Measurements from ENCODE around the gene CUX1.
"Not testable (repeated sequence)": the region's sequence is repeated elsewhere in the genome, so short reads cannot be mapped to it uniquely, and the experiment has no call there.

Gene CUX1

DNA sequence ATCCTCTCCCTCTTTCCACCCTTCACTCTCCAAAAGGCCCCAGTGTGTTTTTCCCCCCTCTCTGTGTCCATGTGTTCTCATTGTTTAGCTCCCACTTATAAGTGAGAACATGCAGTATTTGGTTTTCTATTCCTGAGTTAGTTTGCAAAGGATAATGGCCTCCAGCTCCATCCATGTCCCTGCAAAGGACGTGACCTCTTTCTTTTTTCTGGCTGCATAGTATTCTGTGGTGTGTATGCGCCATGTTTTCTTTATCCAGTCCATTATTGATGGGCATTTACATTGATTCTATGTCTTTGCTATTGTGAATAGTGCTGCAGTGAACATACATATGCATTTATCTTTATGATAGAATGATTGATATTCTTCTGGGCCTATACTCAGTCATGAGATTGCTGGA is 31.9 kb downstream of the CUX1 start:
- DNase-seq (ENCODE audit: low read depth in 3 of 3, low spot score in 1 of 3) = not testable (repeated sequence)

DNA sequence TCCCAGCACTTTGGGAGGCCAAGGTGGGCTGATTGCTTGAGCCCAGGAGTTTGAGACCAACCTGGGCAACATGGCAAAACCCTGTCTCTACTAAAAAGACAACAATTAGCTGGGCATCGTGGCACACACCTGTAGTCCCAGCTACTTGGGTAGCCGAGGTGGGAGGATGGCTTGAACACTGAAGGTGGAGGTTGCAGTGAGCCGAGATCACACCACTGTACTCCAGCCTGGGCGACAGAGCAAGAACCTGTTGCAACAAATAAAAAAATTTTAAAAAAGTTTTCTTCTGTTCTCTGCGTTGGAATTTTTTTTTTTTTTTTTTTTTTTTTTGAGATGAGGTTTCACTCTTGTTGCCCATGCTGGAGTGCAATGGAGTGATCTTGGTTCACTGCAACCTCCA is 34.9 kb downstream of the CUX1 start:
- not testable (repeated sequence) for DNase-seq (ENCODE audit: low read depth in 3 of 3, low spot score in 1 of 3)

DNA sequence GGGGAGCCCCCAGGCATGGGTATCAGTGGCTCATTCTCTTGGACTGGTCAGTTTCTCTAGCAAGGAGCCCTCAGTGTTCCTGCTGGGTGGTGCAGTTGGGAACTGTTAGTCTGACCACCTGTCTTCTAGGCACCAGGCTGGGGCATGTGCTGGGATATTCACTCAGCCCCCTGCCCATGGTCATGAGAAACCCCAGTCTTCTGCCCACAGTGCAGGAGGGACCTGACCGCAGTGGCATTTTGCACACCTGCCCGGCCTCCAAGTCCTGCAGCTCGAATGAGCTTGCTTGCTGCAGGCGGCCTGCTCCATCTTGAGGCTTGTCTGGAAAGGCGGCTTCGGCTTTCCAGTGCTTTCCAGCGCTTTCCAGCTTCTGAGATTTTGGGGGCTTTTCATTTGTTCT is 36.3 kb downstream of the CUX1 start:
- DNase-seq (ENCODE audit: low read depth in 3 of 3, low spot score in 1 of 3) = no peak

DNA sequence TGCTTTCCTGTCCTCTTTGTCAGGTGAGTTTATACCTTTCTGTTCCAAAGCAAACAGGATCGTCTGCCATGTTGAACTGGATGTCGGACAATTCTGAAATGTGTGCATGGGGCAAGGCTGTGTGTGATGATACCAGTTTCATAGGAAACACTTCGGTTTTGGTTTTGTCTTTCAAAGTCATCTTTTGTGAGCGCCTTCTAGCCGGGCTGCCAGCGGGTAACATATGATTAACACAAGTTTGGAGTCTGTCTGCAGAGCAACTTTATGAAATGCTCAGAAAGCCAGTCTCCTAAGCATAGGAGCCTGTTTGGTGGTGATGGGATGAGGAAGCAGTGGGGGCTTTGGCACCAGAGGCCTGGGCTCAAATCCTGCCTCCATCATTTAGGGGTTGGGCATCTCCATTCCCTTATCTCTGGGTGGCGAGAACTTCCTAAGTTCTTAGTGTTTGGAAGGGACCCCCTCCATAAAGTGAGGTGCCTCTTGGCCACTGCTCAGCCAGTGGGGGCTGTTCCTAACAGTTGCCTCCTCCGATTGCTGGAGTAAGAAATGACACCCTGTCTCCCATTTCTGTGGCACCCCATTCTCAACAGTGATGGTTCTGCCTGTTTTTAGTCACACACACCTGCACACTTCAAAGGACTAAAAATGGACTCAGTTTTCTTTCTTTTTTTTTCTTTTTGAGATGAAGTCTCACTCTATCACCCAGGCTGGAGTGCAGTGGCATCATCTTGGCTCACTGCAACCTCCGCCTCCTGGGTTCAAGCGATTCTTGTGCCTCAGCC is 36.8 kb downstream of the CUX1 start:
- no peak for DNase-seq (ENCODE audit: low read depth in 3 of 3, low spot score in 1 of 3)

DNA sequence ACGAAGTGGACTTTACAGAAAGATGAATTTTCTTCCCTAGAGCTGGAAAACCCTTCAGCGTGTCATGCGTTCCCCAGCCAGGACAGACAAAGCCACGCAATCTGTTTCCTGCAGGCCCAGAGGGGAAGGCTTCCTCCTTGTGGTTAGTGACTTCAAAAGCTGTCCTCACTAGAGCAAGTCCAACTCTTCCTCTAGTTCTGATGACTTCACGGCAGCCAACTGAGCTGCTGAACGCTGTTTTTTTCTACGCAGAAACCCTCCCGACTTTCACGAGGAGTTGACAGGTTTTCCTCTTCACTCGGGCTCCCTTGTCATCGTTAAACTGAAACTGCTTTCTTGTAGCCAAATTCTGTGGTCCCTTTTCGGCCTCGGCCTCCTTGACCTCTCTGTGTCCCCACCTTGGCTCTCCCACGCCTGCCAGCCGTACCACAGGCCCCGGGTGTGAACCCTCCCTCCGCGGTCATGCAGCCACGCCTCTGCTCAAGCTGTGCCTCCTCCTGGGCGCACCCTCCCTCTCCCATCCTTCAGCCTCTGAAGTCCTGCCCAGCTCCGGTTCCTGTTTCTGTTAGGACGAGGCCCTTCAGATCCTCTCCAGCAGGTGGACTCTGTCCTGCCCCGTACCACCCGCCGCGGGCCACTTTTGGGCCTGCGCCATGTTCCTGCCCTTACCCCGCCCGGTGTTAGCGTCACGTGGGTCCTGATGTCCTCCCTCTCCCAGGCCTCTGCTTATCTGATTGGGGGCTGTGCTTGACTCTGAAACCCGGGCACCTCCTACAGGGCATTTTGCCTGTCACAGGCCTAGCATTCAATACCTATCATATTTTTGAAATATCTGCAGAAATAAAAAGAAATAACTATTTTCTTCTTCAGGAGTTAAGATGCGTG is 39.3 kb downstream of the CUX1 start:
- peak; percentile 31 to 42 (median 40) for DNase-seq (ENCODE audit: low read depth in 3 of 3, low spot score in 1 of 3)

DNA sequence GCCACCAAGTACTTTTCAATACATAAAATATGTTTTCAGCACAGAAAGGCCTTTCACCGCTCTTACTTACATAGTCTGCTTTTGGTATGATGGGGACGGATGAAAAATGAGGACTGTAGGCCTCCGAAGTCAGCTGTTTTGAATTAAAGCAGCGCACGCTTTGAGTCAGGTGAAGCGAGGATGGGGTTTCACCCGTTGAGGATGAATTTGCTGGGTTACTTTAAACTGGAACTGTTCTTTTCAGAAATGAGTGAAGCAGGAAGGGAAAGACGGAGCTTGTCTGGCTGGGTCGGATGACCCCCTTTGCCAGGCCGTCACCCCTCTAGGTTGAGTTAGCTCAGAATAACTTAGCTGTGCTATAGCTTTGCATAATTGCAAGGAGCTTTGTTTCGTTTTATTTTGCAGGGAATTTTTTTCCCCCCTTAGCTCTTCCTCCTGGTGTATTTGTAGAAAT is 40.0 kb downstream of the CUX1 start:
- DNase-seq (ENCODE audit: low read depth in 3 of 3, low spot score in 1 of 3) = no peak

DNA sequence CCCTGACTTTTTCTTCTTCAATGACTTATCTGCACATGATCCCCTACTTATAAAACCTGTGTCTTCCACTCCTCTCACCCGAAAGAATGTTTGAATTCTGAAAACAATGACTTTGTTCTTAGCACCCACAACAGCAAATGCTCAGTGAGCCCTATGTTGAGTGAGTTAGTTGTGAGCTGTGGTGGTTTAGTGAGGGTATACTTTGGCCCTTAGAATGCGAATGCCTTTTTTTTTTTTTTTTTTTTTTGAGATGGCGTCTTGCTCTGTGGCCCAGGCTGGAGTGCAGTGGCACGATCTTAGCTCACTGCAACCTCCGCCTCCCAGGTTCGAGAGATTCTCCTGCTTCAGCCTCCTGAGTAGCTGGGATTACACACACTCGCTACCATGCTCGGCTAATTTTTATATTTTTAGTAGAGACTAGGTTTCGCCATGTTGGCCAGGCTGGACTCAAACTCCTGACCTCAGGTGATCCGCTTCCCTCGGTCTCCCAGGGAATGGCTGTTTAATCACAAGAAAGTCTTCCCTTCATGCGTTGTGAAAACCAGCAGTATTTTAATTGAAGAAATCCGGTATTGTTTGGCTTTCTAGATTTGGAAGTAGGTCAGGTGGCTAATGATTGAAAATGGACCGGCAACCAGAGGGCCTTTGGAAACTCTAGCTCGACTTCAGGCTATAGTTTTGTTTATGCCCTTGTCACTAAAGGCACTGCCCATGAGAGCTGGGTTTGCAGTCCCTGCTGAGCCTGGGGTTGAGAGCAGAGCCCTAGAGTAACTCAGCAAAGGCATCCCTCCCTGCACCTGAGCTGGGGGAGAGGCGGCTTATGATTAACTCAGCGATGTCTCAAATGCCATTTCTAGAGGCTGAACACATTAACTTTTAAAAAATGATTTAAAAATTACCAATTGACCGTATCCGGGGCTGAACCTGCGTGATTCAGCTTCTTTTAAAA is 41.3 kb downstream of the CUX1 start:
- no peak for DNase-seq (ENCODE audit: low read depth in 3 of 3, low spot score in 1 of 3)

DNA sequence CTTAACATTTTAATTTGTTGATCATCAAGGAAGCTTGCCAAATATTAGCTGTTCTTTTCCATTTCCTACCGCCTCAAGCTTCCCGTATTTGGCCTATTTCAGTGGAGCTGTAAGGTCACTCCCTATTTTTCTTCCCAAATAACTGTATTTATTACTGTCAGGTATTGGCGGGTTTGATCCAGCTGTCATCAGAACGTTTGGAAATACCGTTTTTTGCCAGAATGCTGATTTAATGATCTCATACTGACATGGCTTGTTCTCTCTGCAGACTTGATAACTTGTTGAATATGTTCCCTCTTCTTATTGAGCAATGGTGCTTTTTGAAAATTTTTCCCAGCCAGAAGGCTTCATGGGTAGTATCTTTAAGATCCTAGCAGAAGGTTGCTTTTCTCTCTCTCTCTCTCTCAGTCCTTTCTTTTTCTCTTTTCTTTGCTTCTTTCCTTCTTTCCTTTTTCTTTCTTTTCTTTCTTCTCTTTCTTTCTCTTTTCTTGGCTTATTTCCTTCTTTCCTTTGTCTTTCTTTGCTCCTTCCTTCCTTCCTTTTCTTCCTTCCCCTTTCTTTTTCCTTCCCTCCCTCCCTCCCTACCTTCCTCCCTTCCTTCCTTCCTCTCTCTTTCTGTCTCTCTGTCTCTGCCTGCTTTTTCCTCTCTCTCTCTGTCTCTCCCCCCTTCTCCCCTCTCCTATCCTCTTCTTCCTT is 42.1 kb downstream of the CUX1 start:
- DNase-seq (ENCODE audit: low read depth in 3 of 3, low spot score in 1 of 3) = no peak

DNA sequence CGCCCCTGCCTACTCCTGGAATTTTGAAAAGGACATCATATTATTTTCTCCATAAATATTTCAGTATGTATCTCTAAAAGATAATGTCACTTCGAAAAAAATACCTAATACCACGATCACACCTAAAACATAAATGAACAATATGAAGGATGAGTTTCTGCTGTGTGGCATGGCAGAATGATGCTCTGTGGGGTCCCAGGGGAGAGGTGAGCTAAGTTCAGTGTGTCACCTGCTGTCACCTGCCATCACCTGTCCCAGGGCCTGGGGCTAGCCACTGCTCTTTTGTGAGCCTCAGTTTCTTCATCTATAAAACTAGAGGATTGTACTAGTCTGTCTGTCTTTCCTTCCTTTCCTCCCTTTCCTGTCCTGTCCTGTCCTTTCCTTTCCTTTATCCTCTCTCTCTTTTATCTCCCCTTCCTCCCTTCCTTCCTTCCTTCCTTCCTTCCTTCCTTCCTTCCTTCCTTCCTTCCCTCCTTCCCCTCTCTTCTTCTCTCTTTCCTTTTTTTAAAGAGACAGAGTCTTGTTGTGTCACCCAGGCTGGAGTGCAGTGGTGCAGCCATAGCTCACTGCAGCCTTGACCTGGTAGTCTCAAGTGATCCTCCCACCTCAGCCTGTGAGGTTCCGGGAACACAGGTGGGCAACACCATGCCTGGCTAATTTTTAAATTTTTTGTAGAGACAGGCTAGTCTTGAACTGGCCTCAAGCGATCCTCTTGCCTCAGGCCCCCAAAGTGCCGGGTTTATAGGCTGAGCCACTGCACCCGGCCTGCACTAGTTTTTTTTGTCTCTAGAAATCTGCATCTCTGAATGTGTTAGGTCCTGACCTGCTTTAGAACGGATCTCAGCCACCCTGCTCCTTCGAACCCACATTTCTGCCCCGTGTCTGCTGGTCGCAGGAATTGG is 43.1 kb downstream of the CUX1 start:
- DNase-seq (ENCODE audit: low read depth in 3 of 3, low spot score in 1 of 3) = no peak

DNA sequence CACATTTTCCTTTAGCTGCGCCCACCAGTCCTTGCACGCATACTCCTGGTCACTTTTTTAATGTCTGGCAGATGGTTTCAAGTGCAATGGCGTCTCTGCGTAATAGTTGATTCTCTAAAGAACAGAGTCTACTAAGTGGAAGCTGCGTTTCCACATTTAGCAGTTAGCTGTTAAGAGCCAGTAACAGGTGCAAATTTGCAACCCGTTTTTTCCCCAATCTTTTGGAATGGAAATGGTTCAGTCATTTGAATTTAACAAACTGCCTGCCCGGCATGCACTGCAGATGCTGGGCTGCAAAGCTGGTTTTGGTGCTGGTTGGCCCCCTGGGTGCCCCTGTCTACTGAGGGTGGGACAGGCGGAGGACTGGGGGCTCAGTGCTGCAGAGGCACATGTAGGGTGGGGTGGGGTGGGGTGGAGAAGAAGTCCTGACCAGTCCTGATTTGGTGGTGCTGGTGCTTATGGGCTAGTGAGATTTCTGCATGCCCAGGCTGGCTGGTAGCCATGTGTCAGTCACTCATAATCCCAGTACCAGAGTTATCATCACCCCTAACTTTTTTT is 43.9 kb downstream of the CUX1 start:
- DNase-seq (ENCODE audit: low read depth in 3 of 3, low spot score in 1 of 3) = no peak

DNA sequence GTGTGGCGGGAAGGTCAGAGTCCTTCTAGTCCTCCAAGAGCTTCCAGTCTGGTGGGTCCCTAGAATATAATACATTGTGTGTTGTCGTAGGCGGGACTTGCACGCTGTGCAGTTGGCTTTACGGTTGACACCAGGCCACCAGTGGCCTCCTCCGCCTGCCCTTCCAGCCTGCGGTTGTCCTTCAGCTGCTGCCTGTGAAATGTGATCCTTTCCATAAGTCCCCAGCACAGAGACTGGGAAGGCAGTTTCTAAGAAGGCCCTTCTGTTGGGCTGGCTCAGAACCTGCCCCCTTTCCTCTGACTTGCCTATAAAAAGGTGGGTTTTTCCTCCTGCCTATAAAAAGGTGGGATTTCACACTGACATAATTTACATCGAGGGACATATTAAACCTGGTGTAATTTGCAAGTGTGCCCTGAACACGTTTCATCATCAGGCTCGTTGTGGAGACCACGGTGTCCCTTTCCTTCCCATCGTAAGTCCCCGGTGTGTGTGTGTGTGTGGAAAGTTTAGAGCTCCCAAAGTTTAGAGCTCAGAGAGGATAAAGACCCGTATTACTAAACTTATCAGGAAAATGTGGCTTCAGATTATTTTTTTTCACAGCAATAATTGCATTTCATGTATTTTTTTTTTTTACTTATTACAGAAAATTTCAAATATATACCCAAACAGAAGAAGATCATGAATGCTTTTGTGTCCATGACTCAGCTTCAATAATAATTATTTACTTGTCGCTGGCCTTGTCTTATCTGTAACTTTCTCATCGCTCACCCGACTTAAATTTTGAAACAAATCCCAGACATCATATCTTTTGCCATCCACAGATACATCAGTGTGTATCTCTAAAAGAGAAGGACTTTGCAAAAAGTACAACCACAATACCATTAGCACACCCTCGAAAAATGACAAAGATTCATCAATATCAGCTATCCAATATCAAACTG is 45.1 kb downstream of the CUX1 start:
- DNase-seq (ENCODE audit: low read depth in 3 of 3, low spot score in 1 of 3) = no peak

DNA sequence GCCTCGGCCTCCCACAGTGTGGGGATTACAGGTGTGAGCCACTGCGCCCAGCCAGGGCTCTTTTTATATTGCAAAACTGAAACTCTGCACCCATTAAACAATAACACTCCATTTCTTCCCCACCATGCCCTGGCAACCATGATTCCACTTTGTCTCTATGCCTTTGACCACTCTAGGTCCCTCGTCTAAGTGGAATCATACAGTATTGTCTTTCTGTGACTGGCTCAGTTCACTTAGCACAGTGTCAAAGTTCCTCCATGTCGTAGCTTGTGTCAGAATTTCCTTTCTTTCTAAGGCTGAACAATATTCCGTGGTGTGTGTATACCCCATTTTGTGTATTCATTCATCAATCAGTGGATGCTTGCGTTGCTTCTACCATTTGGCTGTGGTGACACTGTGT is 46.2 kb downstream of the CUX1 start:
- no peak for DNase-seq (ENCODE audit: low read depth in 3 of 3, low spot score in 1 of 3)

DNA sequence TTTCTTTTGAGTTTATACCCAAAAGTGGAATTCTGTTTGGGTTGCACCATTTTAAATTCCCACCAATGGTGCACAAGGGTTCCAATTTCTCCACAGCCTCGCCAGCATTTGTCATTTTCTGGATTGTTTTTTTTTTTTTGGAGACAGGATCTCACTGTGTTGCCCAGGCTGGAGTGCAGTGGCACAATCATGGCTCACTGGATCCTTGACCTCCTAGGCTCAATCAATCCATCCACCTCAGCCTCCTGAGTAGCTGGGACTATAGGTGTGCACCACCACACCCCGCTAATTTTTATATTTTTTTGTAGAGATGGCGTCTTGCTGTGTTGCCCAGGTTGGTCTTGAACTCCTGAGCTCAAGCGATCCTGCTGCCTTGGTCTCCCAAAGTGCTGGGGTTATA is 46.6 kb downstream of the CUX1 start:
- DNase-seq (ENCODE audit: low read depth in 3 of 3, low spot score in 1 of 3) = no peak

DNA sequence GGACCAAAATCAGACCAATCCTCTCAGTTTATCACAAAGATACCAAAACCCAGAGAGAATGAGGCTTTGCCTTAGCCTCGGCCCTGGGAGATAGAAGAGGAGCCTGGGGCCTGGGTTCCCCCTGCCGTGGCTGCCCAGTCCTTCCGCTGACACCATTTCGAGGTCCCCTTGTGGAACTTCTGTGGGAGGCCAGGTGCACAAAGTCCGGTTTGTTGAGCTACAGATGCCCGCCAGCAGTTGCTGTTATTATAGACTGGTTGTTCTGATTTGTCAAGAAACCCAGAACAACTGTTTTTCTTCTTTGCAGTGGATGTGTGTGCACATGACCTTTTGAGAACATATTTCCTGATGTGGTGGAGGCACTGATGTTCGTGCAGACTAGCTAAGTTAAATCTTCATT is 47.6 kb downstream of the CUX1 start:
- no peak for DNase-seq (ENCODE audit: low read depth in 3 of 3, low spot score in 1 of 3)

DNA sequence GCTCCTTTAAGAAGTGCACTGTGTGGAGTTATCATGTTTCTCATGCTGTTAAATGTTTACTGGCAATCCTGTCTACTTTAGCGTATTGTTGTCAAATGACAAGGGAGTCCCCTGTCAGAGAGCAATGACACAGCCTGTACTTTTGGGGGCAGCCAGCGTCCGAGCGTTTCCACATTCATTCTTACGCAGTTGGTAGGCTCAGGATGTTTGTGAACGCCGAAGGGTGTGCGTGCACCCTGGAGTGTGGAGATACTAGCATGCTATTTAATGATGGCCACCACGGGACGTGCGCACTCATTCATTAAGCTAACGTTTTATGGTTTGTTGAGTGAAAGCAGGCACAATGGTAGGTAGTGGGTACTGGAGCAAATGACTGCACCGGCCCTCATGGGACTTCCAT is 48.0 kb downstream of the CUX1 start:
- no peak for DNase-seq (ENCODE audit: low read depth in 3 of 3, low spot score in 1 of 3)

DNA sequence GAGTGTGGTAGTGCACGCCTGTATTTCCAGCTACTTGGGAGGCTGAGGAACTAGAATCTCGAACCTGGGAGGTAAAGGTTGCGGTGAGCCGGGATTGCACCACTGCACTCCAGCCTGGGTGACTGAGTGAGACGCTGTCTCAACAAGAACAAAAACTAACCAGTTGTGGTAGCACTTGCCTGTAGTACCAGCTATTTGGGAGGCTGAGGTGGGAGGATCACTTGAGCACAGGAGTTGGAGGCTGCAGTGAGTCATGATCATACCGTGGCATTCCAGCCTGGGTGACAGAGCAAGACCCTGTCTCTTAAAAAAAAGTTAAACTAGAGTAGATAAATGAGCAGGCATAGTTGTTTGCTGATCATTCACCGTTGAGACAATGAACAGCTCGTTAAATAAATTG is 48.9 kb downstream of the CUX1 start:
- no peak for DNase-seq (ENCODE audit: low read depth in 3 of 3, low spot score in 1 of 3)

DNA sequence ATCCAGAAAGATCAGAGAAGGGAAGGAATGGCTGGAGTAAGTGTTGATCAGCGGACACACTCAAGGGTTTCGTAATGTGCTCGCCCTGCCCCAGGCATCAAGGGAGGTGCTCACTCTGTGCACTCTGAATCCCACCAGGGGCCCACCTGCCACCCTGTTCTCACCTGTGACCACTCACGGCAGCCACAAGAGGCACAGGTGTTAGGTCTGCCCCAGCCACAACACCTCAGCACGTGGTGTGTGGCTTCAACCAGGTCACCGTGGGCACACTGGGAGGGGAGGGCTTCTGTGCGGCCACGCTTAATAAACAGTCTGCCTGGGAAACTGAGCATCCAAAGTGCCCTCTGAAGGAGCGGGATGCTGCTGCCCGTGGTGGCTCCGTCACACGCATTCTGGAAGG is 49.8 kb downstream of the CUX1 start:
- no peak for DNase-seq (ENCODE audit: low read depth in 3 of 3, low spot score in 1 of 3)

DNA sequence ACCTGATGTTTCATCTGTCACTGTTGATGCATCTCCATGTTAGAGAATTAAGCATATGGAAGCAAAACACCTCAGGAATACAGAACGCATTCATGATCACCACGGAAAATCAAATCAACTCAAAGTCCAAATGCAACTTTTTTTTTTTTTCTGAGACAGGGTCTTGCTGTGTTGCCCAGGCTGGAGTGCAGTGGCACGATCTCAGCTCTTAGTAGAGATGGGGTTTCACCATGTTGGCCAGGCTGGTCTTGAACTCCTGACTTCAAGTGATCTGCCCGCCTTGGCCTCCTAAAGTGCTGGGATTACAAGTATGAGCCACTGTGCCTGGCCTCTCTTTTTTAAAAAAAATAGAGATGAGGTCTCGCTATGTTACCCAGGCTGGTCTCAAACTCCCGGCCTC is 50.3 kb downstream of the CUX1 start:
- DNase-seq (ENCODE audit: low read depth in 3 of 3, low spot score in 1 of 3) = not testable (repeated sequence)
